H9 (cell line): Measurements from ENCODE around the gene PSMD7. TPM values are rescaled to one million over a fixed set of nuclear protein-coding genes. Genes with fewer than 3 reads are reported as not detected.

Experiments
- DNase-seq: peaks from one replicate; pipeline ENCODE4 v3.0.0-alpha.2; 2017
- H2AFZ ChIP-seq: one replicate; pipeline ENCODE4 v1.6.1; 2013; ENCODE audit warnings: mild to moderate bottlenecking, low read length, control low read depth, moderate library complexity
- H2AK5ac ChIP-seq: 2 replicates; pipeline ENCODE4 v1.6.1; 2013; ENCODE audit warnings: low read length, control low read depth, mixed read lengths; ENCODE audit not compliant: insufficient read length
- H2BK120ac ChIP-seq: one replicate; pipeline ENCODE4 v1.6.1; 2013; ENCODE audit warnings: low read depth, mild to moderate bottlenecking, low read length, control low read depth, inconsistent platforms; ENCODE audit not compliant: poor library complexity, severe bottlenecking
- H2BK12ac ChIP-seq: 2 replicates; pipeline ENCODE4 v1.6.1; 2013; ENCODE audit warnings: low read length, control low read depth, mixed read lengths, low read depth; ENCODE audit not compliant: insufficient read length
- H2BK15ac ChIP-seq: 2 replicates; pipeline ENCODE4 v1.6.1; 2013; ENCODE audit warnings: low read depth, low read length, control low read depth
- H2BK20ac ChIP-seq: one replicate; pipeline ENCODE4 v1.6.1; 2013; ENCODE audit warnings: low read depth, mild to moderate bottlenecking, low read length, control low read depth, inconsistent platforms; ENCODE audit not compliant: poor library complexity, severe bottlenecking
- H2BK5ac ChIP-seq: 2 replicates; pipeline ENCODE4 v1.6.1; 2013; ENCODE audit warnings: low read length, control low read depth, mixed read lengths; ENCODE audit not compliant: insufficient read length
- H3K14ac ChIP-seq: 2 replicates; pipeline ENCODE4 v1.6.1; 2013; ENCODE audit warnings: low read length, control low read depth; ENCODE audit not compliant: insufficient read depth
- H3K18ac ChIP-seq: 2 replicates; pipeline ENCODE4 v1.6.1; 2013; ENCODE audit warnings: low read depth, mild to moderate bottlenecking, mixed read lengths, low read length, control low read depth; ENCODE audit not compliant: insufficient read length
- H3K23ac ChIP-seq: 2 replicates; pipeline ENCODE4 v1.6.1; 2013; ENCODE audit warnings: low read length, control low read depth, mixed read lengths, low read depth; ENCODE audit not compliant: insufficient read length
- H3K23me2 ChIP-seq: 2 replicates; pipeline ENCODE4 v1.6.1; 2013; ENCODE audit warnings: low read depth, mild to moderate bottlenecking, mixed read lengths, low read length, control low read depth; ENCODE audit not compliant: insufficient read length, poor library complexity, severe bottlenecking
- H3K27ac ChIP-seq: 2 replicates; pipeline ENCODE4 v1.5.1; 2013; ENCODE audit warnings: low read length, control low read depth, mixed read lengths, low read depth; ENCODE audit not compliant: insufficient read length
- H3K27me3 ChIP-seq: 2 replicates; pipeline ENCODE4 v1.6.1; 2013; ENCODE audit warnings: low read length, control low read depth, inconsistent platforms; ENCODE audit not compliant: insufficient read depth
- H3K4ac ChIP-seq: 2 replicates; pipeline ENCODE4 v1.6.1; 2013; ENCODE audit warnings: low read depth, mild to moderate bottlenecking, control low read depth, inconsistent platforms, low read length, moderate library complexity
- H3K4me1 ChIP-seq: 2 replicates; pipeline ENCODE4 v1.6.1; 2013; ENCODE audit warnings: low read length, control low read depth, inconsistent platforms; ENCODE audit not compliant: insufficient read depth
- H3K4me2 ChIP-seq: 2 replicates; pipeline ENCODE4 v1.6.1; 2013; ENCODE audit warnings: low read length, control low read depth, mixed read lengths; ENCODE audit not compliant: insufficient read length, insufficient read depth
- H3K56ac ChIP-seq: 2 replicates; pipeline ENCODE4 v1.6.1; 2013; ENCODE audit warnings: low read depth, mild to moderate bottlenecking, mixed read lengths, low read length, control low read depth; ENCODE audit not compliant: insufficient read length
- H3K79me1 ChIP-seq: 2 replicates; pipeline ENCODE4 v1.6.1; 2013; ENCODE audit warnings: low read depth, mild to moderate bottlenecking, moderate library complexity, low read length, control low read depth, inconsistent platforms; ENCODE audit not compliant: insufficient read depth, poor library complexity, severe bottlenecking
- H3K79me2 ChIP-seq: 2 replicates; pipeline ENCODE4 v1.6.1; 2013; ENCODE audit warnings: low read length, control low read depth, inconsistent platforms; ENCODE audit not compliant: insufficient read depth
- H3K9ac ChIP-seq: 2 replicates; pipeline ENCODE4 v1.6.1; 2013; ENCODE audit warnings: low read length, control low read depth, mixed read lengths; ENCODE audit not compliant: insufficient read length; ENCODE audit errors: extremely low read depth
- H3K9me3 ChIP-seq: one replicate; pipeline ENCODE4 v1.6.1; 2013; ENCODE audit warnings: low read depth, low read length, inconsistent platforms; ENCODE audit not compliant: control insufficient read depth
- H3T11ph ChIP-seq: one replicate; pipeline ENCODE4 v1.6.1; 2013; ENCODE audit warnings: mild to moderate bottlenecking, low read length, control low read depth, inconsistent platforms
- H4K20me1 ChIP-seq: one replicate; pipeline ENCODE4 v1.6.1; 2013; ENCODE audit not compliant: control insufficient read depth, insufficient read length, insufficient read depth
- H4K5ac ChIP-seq: 2 replicates; pipeline ENCODE4 v1.6.1; 2013; ENCODE audit warnings: low read depth, mild to moderate bottlenecking, mixed read lengths, low read length, control low read depth; ENCODE audit not compliant: insufficient read length
- H4K8ac ChIP-seq: replicated peaks from 2 replicates; pipeline ENCODE4 v1.6.1; 2013; ENCODE audit warnings: low read length, control low read depth, mixed read lengths, low read depth; ENCODE audit not compliant: insufficient read length
- H4K91ac ChIP-seq: 2 replicates; pipeline ENCODE4 v1.6.1; 2013; ENCODE audit warnings: low read depth, mild to moderate bottlenecking, moderate library complexity, mixed read lengths, low read length, control low read depth; ENCODE audit not compliant: insufficient read length
- H3K27ac Mint-ChIP-seq, 3 experiments: 2 replicates in 2 of 3; 3 replicates in 1 of 3; pipeline ENCODE4 v1.8.0; 2020 to 2021; ENCODE audit warnings: mixed read lengths in 3 of 3, mild to moderate bottlenecking in 1 of 3, moderate library complexity in 1 of 3
- H3K27me3 Mint-ChIP-seq: 2 replicates; pipeline ENCODE4 v1.8.0; 2021; ENCODE audit warnings: low read depth, mild to moderate bottlenecking, moderate library complexity, mixed read lengths
- H3K36me3 Mint-ChIP-seq, 3 experiments: 2 replicates in 2 of 3; 3 replicates in 1 of 3; pipeline ENCODE4 v1.8.0; 2020 to 2021; ENCODE audit warnings: low read depth in 3 of 3, mixed read lengths in 3 of 3; ENCODE audit not compliant: insufficient read depth in 1 of 3
- H3K4me1 Mint-ChIP-seq, 2 experiments: 2 replicates each; pipeline ENCODE4 v1.8.0; 2020; ENCODE audit warnings: mixed read lengths in 2 of 2
- H3K4me3 Mint-ChIP-seq, 2 experiments: 2 replicates in 1 of 2; 3 replicates in 1 of 2; pipeline ENCODE4 v1.8.0; 2020 to 2021; ENCODE audit warnings: mild to moderate bottlenecking in 2 of 2, mixed read lengths in 2 of 2, moderate library complexity in 1 of 2
- H3K9me3 Mint-ChIP-seq, 2 experiments: 2 replicates in 1 of 2; 3 replicates in 1 of 2; pipeline ENCODE4 v1.8.0; 2020; ENCODE audit warnings: mild to moderate bottlenecking in 2 of 2, mixed read lengths in 2 of 2, moderate library complexity in 1 of 2
- WGBS: extraction: QIAGEN DNeasy Blood & Tissue Kit; methylation state at CpG from one replicate; pipeline ENCODE4 v1.1.7; 2013; ENCODE audit warnings: missing lambda C conversion rate, low lambda C conversion rate, mixed read lengths; ENCODE audit not compliant: insufficient read length; ENCODE audit errors: extremely low coverage; 5-methylcytosine and 5-hydroxymethylcytosine counted together
- total RNA-seq: library from RNA; stranded (reverse); gene quantifications from 2 replicates; pipeline ENCODE4 v1.2.1, GENCODE V29; 2021
- TF ChIP-seq, protein P1 (sequence below): fragments of 200-600 bp; sonication (generic); conservative IDR thresholded peaks from 3 replicates; pipeline ENCODE4 v1.8.0; 2021; ENCODE audit warnings: antibody characterized with exemption, mild to moderate bottlenecking

Gene PSMD7
- total RNA-seq, 1 experiment from 2014 or later, result 140 TPM

- Histone ChIP-seq H3K4me2 (peak overlapping the region; percentile 21), H2BK5ac (no peak overlapping the region), H3K9ac (no peak overlapping the region), H2BK20ac (no peak overlapping the region), H3K79me2 (no peaks in the 10 kb centered on the region), H4K91ac (no peak overlapping the region), H4K5ac (no peak overlapping the region), H3T11ph (no peak overlapping the region), H3K27me3 (no peaks in the 10 kb centered on the region), H3K14ac (no peak overlapping the region), H3K4me1 (no peaks in the 10 kb centered on the region), H3K23ac (no peak overlapping the region), H3K9me3 (no peaks in the 10 kb centered on the region), H2AFZ (no peak overlapping the region), H4K20me1 (no peaks in the 10 kb centered on the region), H3K56ac (no peak overlapping the region), H3K23me2 (no peaks in the 10 kb centered on the region), H3K18ac (no peak overlapping the region), H4K8ac (no peak overlapping the region), H3K79me1 (no peaks in the 10 kb centered on the region), H3K27ac (no peak overlapping the region), H2BK15ac (no peak overlapping the region), H2AK5ac (no peak overlapping the region), H2BK120ac (no peak overlapping the region), H3K4ac (no peak overlapping the region), H2BK12ac (no peak overlapping the region)
- Mint-ChIP-seq H3K4me3 (no peak overlapping the region; a peak in 1 of 5 replicates), H3K27me3 (no peaks in the 10 kb centered on the region; the same call in 1 of the 2 replicates), H3K27ac (no peak overlapping the region), H3K36me3 (peaks cover 4 to 9% (median 5%) of the 10 kb centered on the region in 3 experiments), H3K9me3 (peaks cover 7 to 9% of the 10 kb centered on the region in 2 experiments; a peak in 4 of 5 replicates), H3K4me1 (peaks cover 26 to 32% of the 10 kb centered on the region in 2 experiments)
- WGBS, result no CpG with 5 or more reads among the region's 2 CpGs
- DNase-seq, result no peak
- TF ChIP-seq, protein P1, sequence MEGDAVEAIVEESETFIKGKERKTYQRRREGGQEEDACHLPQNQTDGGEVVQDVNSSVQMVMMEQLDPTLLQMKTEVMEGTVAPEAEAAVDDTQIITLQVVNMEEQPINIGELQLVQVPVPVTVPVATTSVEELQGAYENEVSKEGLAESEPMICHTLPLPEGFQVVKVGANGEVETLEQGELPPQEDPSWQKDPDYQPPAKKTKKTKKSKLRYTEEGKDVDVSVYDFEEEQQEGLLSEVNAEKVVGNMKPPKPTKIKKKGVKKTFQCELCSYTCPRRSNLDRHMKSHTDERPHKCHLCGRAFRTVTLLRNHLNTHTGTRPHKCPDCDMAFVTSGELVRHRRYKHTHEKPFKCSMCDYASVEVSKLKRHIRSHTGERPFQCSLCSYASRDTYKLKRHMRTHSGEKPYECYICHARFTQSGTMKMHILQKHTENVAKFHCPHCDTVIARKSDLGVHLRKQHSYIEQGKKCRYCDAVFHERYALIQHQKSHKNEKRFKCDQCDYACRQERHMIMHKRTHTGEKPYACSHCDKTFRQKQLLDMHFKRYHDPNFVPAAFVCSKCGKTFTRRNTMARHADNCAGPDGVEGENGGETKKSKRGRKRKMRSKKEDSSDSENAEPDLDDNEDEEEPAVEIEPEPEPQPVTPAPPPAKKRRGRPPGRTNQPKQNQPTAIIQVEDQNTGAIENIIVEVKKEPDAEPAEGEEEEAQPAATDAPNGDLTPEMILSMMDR, result peak; percentile 62
These were observed 21.5 kb upstream of the PSMD7 start for GRCh38 chr16:74275031-74275636.
